K562 (cell line): Measurements from ENCODE around the gene CALML3. TPM values are rescaled to one million over a fixed set of nuclear protein-coding genes. Genes with fewer than 3 reads are reported as not detected.

Source experiments
- EGR1 ChIP-seq: fragments of 450-650 bp; conservative IDR thresholded peaks from 2 replicates; pipeline ENCODE4 v1.6.1; 2017; ENCODE audit warnings: mild to moderate bottlenecking
- EHMT2 ChIP-seq: fragments of 450-650 bp; IDR thresholded peaks from 2 replicates; pipeline ENCODE4 v1.6.1; 2018; ENCODE audit warnings: antibody characterized with exemption
- NR1H2 ChIP-seq: sonication (generic); formaldehyde crosslinking; IDR thresholded peaks from 2 replicates; pipeline ENCODE4 v1.4.0; 2020; ENCODE audit warnings: mild to moderate bottlenecking, missing genetic modification reagents
- PHB2 ChIP-seq: fragments of 450-650 bp; IDR thresholded peaks from 2 replicates; pipeline ENCODE4 v1.6.1; 2017; ENCODE audit warnings: low read depth
- TEAD2 ChIP-seq: fragments of 450-650 bp; IDR thresholded peaks from 2 replicates; pipeline ENCODE4 v1.6.1; 2016; ENCODE audit warnings: missing genetic modification characterization, control low read depth, missing compliant biosample characterization
- ZC3H11A ChIP-seq: IDR thresholded peaks from 2 replicates; pipeline ENCODE4 v1.6.1; 2012; ENCODE audit warnings: low read depth, low read length, improper control_type of control experiment
- ZNF507 ChIP-seq: conservative IDR thresholded peaks from 2 replicates; pipeline ENCODE4 v1.6.1; 2017; ENCODE audit warnings: missing genetic modification characterization, missing compliant biosample characterization
- ZNF785 ChIP-seq: fragments of 250-450 bp; sonication (Bioruptor Pico); IDR thresholded peaks from 2 replicates; pipeline ENCODE4 v1.4.0; 2020; ENCODE audit warnings: mild to moderate bottlenecking
- polyA plus RNA-seq, 8 experiments: library from polyadenylated mRNA; depleted of rRNA in 4 of 8; stranded (reverse) in 5 of 8; unstranded in 3 of 8; fragments of >200 nt; fragmentation: Nextera tagmentation in 2 of 8; fragmentation: Illumina TruSeq in 1 of 8; extraction: Ambion mirVana in 2 of 8; extraction: Trizol in 1 of 8; gene quantifications; 2 replicates each; pipeline versions ENCODE4 v1.2.1 to v1.2.3, GENCODE V29; 2011 to 2014; ENCODE audit warnings: inconsistent platforms in 1 of 8, missing spikeins in 1 of 8
- total RNA-seq, 7 experiments: library from RNA; depleted of rRNA in 6 of 7; stranded (reverse); fragments of >200 nt in 6 of 7; fragmentation: Illumina TruSeq in 2 of 7; extraction: Trizol in 2 of 7; gene quantifications; 2 replicates each; pipeline versions ENCODE4 v1.2.1 to v1.2.3, GENCODE V29; 2011 to 2021; ENCODE audit warnings: low replicate concordance in 1 of 7
- TF ChIP-seq, protein P1 (sequence below): fragments of 450-650 bp; IDR thresholded peaks from 2 replicates; pipeline ENCODE4 v1.6.1; 2018; ENCODE audit warnings: mild to moderate bottlenecking, low read depth; ENCODE audit not compliant: partially characterized antibody
- TF ChIP-seq, protein P2 (sequence below): sonication (generic); IDR thresholded peaks from 2 replicates; pipeline ENCODE4 v1.6.1; 2016
- TF ChIP-seq, protein P3 (sequence below): fragments of 450-650 bp; formaldehyde crosslinking; IDR thresholded peaks from 2 replicates; pipeline ENCODE4 v1.4.0; 2022; ENCODE audit warnings: missing genetic modification characterization
- TF ChIP-seq, protein P4 (sequence below): fragments of 450-650 bp; formaldehyde crosslinking; IDR thresholded peaks from 2 replicates; pipeline ENCODE4 v1.4.0; 2020; ENCODE audit warnings: mild to moderate bottlenecking, moderate library complexity
- TF ChIP-seq, protein P5 (sequence below): fragments of 250-450 bp; sonication (Bioruptor Pico); IDR thresholded peaks from 2 replicates; pipeline ENCODE4 v1.8.0; 2022; ENCODE audit warnings: inconsistent platforms, mild to moderate bottlenecking, moderate library complexity, borderline replicate concordance
- TF ChIP-seq, protein P6 (sequence below): fragments of 250-450 bp; sonication (Bioruptor Pico); IDR thresholded peaks from 2 replicates; pipeline ENCODE4 v1.4.0; 2020

Gene CALML3
- total and polyA plus RNA-seq, 9 of the 15 experiments (the other 6 are each of a cell fraction or from before 2014, with no cell fraction given) = not detected

DNA sequence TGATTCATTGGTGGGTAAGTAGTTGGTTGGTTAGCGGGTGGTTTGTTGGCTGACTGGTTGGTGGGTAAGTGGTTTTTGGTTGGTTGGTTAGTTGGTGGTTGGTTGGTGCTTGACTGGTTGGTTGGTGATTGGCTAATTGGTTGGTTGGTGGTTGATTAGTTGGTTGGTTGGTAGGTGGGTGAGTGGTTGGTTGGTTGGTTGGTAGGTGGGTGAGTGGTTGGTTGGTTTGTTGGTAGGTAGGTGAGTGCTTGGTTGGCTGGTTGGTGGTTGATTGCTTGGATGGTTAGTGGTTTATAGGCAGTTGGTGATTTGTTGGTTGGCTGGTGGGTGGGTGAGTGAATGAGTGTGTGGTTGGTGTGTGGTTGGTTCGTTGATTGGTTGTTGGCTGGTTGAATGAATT, 44.2 kb downstream of the CALML3 start (continued):
- TF ChIP-seq, protein P1, sequence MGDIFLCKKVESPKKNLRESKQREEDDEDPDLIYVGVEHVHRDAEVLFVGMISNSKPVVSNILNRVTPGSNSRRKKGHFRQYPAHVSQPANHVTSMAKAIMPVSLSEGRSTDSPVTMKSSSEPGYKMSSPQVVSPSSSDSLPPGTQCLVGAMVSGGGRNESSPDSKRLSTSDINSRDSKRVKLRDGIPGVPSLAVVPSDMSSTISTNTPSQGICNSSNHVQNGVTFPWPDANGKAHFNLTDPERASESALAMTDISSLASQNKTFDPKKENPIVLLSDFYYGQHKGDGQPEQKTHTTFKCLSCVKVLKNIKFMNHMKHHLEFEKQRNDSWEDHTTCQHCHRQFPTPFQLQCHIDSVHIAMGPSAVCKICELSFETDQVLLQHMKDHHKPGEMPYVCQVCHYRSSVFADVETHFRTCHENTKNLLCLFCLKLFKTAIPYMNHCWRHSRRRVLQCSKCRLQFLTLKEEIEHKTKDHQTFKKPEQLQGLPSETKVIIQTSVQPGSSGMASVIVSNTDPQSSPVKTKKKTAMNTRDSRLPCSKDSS = peak; percentile 27
- TF ChIP-seq PHB2 (0 out of 2 replicates have a peak, but pooled peaks have one; percentile 21), NR1H2 (no peak), ZNF785 (CRISPR knock-in tag) (no peak), TEAD2 (no peak), ZNF507 (tag) (no peak), ZC3H11A (no peak), EGR1 (no peak), EHMT2 (peak; percentile 74)
- TF ChIP-seq, protein P2, sequence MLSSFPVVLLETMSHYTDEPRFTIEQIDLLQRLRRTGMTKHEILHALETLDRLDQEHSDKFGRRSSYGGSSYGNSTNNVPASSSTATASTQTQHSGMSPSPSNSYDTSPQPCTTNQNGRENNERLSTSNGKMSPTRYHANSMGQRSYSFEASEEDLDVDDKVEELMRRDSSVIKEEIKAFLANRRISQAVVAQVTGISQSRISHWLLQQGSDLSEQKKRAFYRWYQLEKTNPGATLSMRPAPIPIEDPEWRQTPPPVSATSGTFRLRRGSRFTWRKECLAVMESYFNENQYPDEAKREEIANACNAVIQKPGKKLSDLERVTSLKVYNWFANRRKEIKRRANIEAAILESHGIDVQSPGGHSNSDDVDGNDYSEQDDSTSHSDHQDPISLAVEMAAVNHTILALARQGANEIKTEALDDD = peak; percentile 91
- TF ChIP-seq, protein P3, sequence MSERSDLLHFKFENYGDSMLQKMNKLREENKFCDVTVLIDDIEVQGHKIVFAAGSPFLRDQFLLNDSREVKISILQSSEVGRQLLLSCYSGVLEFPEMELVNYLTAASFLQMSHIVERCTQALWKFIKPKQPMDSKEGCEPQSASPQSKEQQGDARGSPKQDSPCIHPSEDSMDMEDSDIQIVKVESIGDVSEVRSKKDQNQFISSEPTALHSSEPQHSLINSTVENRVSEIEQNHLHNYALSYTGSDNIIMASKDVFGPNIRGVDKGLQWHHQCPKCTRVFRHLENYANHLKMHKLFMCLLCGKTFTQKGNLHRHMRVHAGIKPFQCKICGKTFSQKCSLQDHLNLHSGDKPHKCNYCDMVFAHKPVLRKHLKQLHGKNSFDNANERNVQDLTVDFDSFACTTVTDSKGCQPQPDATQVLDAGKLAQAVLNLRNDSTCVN (CRISPR knock-in tag) = peak; percentile 16; the same call in 1 of the 2 replicates
- TF ChIP-seq, protein P4, sequence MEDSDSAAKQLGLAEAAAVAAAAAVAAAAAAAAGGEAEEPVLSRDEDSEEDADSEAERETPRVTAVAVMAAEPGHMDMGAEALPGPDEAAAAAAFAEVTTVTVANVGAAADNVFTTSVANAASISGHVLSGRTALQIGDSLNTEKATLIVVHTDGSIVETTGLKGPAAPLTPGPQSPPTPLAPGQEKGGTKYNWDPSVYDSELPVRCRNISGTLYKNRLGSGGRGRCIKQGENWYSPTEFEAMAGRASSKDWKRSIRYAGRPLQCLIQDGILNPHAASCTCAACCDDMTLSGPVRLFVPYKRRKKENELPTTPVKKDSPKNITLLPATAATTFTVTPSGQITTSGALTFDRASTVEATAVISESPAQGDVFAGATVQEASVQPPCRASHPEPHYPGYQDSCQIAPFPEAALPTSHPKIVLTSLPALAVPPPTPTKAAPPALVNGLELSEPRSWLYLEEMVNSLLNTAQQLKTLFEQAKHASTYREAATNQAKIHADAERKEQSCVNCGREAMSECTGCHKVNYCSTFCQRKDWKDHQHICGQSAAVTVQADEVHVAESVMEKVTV (CRISPR knock-in tag) = no peak
- TF ChIP-seq, protein P5, sequence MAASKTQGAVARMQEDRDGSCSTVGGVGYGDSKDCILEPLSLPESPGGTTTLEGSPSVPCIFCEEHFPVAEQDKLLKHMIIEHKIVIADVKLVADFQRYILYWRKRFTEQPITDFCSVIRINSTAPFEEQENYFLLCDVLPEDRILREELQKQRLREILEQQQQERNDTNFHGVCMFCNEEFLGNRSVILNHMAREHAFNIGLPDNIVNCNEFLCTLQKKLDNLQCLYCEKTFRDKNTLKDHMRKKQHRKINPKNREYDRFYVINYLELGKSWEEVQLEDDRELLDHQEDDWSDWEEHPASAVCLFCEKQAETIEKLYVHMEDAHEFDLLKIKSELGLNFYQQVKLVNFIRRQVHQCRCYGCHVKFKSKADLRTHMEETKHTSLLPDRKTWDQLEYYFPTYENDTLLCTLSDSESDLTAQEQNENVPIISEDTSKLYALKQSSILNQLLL (CRISPR knock-in tag) = no peak
- TF ChIP-seq, protein P6, sequence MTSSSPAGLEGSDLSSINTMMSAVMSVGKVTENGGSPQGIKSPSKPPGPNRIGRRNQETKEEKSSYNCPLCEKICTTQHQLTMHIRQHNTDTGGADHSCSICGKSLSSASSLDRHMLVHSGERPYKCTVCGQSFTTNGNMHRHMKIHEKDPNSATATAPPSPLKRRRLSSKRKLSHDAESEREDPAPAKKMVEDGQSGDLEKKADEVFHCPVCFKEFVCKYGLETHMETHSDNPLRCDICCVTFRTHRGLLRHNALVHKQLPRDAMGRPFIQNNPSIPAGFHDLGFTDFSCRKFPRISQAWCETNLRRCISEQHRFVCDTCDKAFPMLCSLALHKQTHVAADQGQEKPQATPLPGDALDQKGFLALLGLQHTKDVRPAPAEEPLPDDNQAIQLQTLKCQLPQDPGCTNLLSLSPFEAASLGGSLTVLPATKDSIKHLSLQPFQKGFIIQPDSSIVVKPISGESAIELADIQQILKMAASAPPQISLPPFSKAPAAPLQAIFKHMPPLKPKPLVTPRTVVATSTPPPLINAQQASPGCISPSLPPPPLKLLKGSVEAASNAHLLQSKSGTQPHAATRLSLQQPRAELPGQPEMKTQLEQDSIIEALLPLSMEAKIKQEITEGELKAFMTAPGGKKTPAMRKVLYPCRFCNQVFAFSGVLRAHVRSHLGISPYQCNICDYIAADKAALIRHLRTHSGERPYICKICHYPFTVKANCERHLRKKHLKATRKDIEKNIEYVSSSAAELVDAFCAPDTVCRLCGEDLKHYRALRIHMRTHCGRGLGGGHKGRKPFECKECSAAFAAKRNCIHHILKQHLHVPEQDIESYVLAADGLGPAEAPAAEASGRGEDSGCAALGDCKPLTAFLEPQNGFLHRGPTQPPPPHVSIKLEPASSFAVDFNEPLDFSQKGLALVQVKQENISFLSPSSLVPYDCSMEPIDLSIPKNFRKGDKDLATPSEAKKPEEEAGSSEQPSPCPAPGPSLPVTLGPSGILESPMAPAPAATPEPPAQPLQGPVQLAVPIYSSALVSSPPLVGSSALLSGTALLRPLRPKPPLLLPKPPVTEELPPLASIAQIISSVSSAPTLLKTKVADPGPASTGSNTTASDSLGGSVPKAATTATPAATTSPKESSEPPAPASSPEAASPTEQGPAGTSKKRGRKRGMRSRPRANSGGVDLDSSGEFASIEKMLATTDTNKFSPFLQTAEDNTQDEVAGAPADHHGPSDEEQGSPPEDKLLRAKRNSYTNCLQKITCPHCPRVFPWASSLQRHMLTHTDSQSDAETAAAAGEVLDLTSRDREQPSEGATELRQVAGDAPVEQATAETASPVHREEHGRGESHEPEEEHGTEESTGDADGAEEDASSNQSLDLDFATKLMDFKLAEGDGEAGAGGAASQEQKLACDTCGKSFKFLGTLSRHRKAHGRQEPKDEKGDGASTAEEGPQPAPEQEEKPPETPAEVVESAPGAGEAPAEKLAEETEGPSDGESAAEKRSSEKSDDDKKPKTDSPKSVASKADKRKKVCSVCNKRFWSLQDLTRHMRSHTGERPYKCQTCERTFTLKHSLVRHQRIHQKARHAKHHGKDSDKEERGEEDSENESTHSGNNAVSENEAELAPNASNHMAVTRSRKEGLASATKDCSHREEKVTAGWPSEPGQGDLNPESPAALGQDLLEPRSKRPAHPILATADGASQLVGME (CRISPR knock-in tag) = no peak
